PC-3 (cell line): ENCODE data around the gene RARRES2. TPM values are rescaled to one million over a fixed set of nuclear protein-coding genes. Genes with fewer than 3 reads are reported as not detected.
"Not testable (repeated sequence)": the region's sequence is repeated elsewhere in the genome, so short reads cannot be mapped to it uniquely, and the experiment has no call there.

Experiments used
- ATAC-seq: fragments of 200-7000 bp; cut with Tn5 transposase; 2 replicates; pipeline ENCODE4 v1.9.1; 2020; ENCODE audit warnings: mild to moderate bottlenecking, moderate library complexity
- BruUV-seq: library from RNA; stranded (reverse); fragments of 400-500 nt; replicated peaks from 2 replicates; lab custom pipeline; 2021; lab: Mats Ljungman, UMichigan
- CTCF ChIA-PET: fragments of 300-600 bp; sonication (Branson Sonifier 250); formaldehyde crosslinking; loops from one replicate; lab custom pipeline; 2022; ENCODE audit warnings: antibody characterized with exemption; lab: Charles Lee
- POLR2A ChIA-PET: fragments of 300-600 bp; sonication (Branson Sonifier 250); formaldehyde crosslinking; loops from one replicate; lab custom pipeline; 2022; ENCODE audit warnings: antibody characterized with exemption; ENCODE audit not compliant: unreplicated experiment; lab: Charles Lee
- DNase-seq: peaks from one replicate; pipeline ENCODE4 v3.0.0-alpha.2; 2015
- H2AFZ ChIP-seq: fragments of 300-600 bp; sonication (generic); 2 replicates; pipeline ENCODE4 v1.6.0; 2016; ENCODE audit warnings: antibody characterized with exemption, low read length
- H3F3A ChIP-seq: fragments of 300-600 bp; sonication (generic); one replicate; pipeline ENCODE4 v1.6.0; 2017; ENCODE audit warnings: antibody characterized with exemption, low read length, control low read depth, mild to moderate bottlenecking; ENCODE audit not compliant: unreplicated experiment
- H3K27ac ChIP-seq: fragments of 300-600 bp; sonication (generic); 2 replicates; pipeline ENCODE4 v1.5.1; 2016; ENCODE audit warnings: mild to moderate bottlenecking, low read length
- H3K27me3 ChIP-seq: fragments of 300-600 bp; sonication (generic); 2 replicates; pipeline ENCODE4 v1.6.1; 2016; ENCODE audit warnings: low read length, mixed read lengths
- H3K36me3 ChIP-seq: fragments of 300-600 bp; sonication (generic); 2 replicates; pipeline ENCODE4 v1.6.1; 2016; ENCODE audit warnings: low read depth, mixed run types, low read length, mixed read lengths
- H3K4me1 ChIP-seq: fragments of 300-600 bp; sonication (generic); 2 replicates; pipeline ENCODE4 v1.5.1; 2016; ENCODE audit warnings: low read length; ENCODE audit not compliant: insufficient read depth
- H3K4me2 ChIP-seq: fragments of 300-600 bp; sonication (generic); 2 replicates; pipeline ENCODE4 v1.6.0; 2016; ENCODE audit warnings: low read length
- H3K4me3 ChIP-seq: fragments of 300-600 bp; sonication (generic); 2 replicates; pipeline ENCODE4 v1.5.1; 2016; ENCODE audit warnings: mild to moderate bottlenecking, low read length, mixed read lengths
- H3K79me2 ChIP-seq: fragments of 300-600 bp; sonication (generic); 2 replicates; pipeline ENCODE4 v1.6.1; 2017; ENCODE audit warnings: low read length, mixed read lengths
- H3K9ac ChIP-seq: fragments of 300-600 bp; sonication (generic); 2 replicates; pipeline ENCODE4 v1.6.0; 2016; ENCODE audit warnings: mild to moderate bottlenecking, low read length
- H3K9me2 ChIP-seq: fragments of 300-600 bp; sonication (generic); replicated peaks from 2 replicates; pipeline ENCODE4 v1.6.1; 2016; ENCODE audit warnings: mixed run types, low read length, mixed read lengths
- H3K9me3 ChIP-seq: fragments of 300-600 bp; sonication (generic); 2 replicates; pipeline ENCODE4 v1.6.1; 2016; ENCODE audit warnings: low read length, mixed read lengths
- H4K20me1 ChIP-seq: fragments of 300-600 bp; sonication (generic); 2 replicates; pipeline ENCODE4 v1.6.1; 2016; ENCODE audit warnings: low read length, mixed read lengths
- EZH2 ChIP-seq: fragments of 300-600 bp; sonication (generic); IDR thresholded peaks from one replicate; pipeline ENCODE4 v1.6.1; 2017; ENCODE audit warnings: antibody characterized with exemption, mild to moderate bottlenecking, low read length; ENCODE audit not compliant: unreplicated experiment
- EZH2phosphoT487 ChIP-seq: fragments of 300-600 bp; sonication (generic); IDR thresholded peaks from 2 replicates; pipeline ENCODE4 v1.6.1; 2018; ENCODE audit warnings: mild to moderate bottlenecking, antibody characterized with exemption, low read length, borderline replicate concordance
- intact Hi-C: fragments of 100-400 bp; cut with micrococcal nuclease; formaldehyde crosslinking; loops from 2 replicates; pipeline ENCODE4 v1.9.0; 2023
- total RNA-seq: library from RNA; depleted of rRNA; stranded (reverse); fragments of >200 nt; gene quantifications from 2 replicates; pipeline ENCODE4 v1.2.3, GENCODE V29; 2014
- TF ChIP-seq, protein P1 (sequence below): fragments of 300-600 bp; sonication (generic); conservative IDR thresholded peaks from 2 replicates; pipeline ENCODE4 v1.5.1; 2017; ENCODE audit warnings: antibody characterized with exemption, low read depth, mild to moderate bottlenecking, low read length

The RARRES2 gene
- total RNA-seq, 1 experiment from 2014 or later: 1.6 TPM

DNA sequence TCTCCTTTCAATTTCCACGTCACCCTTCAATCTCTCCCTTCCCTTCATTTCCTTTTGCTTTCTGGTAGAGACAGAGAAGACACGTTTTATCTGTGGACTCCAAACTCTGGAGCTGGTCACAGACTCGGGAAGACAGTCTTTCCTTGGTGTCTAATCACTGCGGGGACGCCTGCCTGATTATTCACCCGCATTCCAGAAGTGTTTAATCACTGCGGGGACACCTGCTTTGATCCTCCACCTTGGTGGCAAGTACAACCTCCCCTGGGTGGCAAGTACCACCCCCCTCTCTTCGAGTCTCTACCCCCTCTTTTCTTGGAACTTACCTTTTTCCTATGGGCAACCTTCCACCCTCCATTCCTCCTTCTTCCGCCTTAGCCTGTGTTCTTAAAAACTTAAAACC is 33.5 kb downstream of the RARRES2 start:
- H3K27ac ChIP-seq: no peak overlapping the region
- no peaks in the 10 kb centered on the region for H4K20me1 ChIP-seq
- no peaks in the 10 kb centered on the region for H3K36me3 ChIP-seq
- TF ChIP-seq, protein P1, sequence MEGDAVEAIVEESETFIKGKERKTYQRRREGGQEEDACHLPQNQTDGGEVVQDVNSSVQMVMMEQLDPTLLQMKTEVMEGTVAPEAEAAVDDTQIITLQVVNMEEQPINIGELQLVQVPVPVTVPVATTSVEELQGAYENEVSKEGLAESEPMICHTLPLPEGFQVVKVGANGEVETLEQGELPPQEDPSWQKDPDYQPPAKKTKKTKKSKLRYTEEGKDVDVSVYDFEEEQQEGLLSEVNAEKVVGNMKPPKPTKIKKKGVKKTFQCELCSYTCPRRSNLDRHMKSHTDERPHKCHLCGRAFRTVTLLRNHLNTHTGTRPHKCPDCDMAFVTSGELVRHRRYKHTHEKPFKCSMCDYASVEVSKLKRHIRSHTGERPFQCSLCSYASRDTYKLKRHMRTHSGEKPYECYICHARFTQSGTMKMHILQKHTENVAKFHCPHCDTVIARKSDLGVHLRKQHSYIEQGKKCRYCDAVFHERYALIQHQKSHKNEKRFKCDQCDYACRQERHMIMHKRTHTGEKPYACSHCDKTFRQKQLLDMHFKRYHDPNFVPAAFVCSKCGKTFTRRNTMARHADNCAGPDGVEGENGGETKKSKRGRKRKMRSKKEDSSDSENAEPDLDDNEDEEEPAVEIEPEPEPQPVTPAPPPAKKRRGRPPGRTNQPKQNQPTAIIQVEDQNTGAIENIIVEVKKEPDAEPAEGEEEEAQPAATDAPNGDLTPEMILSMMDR: no peak
- TF ChIP-seq EZH2phosphoT487 (no peak), EZH2 (no peak)
- no peaks in the 10 kb centered on the region for H3F3A ChIP-seq
- H3K4me3 ChIP-seq: no peak overlapping the region
- CTCF ChIA-PET: no interaction called here
- no peak for ATAC-seq
- POLR2A ChIA-PET: no interaction called here
- intact Hi-C loops: no loop called here
- no peaks in the 10 kb centered on the region for H3K9me2 ChIP-seq
- H3K9me3 ChIP-seq: no peaks in the 10 kb centered on the region
- no peak overlapping the region for H2AFZ ChIP-seq
- no peak for DNase-seq
- no TSS peak for BruUV-seq
- H3K4me2 ChIP-seq: no peak overlapping the region
- no peak overlapping the region for H3K9ac ChIP-seq
- no peaks in the 10 kb centered on the region for H3K27me3 ChIP-seq
- no peaks in the 10 kb centered on the region for H3K4me1 ChIP-seq
- no peaks in the 10 kb centered on the region for H3K79me2 ChIP-seq

DNA sequence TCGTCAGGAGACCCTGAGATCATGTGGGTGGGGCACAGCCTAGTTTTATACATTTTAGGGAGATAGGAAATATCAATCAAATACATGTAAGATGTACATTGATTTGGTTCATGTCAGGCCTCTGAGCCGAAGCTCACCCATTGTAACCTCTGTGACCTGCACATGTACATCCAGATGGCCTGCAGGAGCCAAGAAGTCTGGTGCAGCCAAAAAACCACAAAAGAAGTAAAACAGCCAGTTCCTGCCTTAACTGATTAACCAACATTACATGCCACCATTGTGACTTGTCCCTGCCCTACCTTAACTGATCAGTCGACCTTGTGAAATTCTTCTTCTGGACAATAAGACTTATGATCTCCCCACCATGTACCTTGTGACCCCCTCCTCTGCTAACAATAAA is 34.3 kb downstream of the RARRES2 start:
- ATAC-seq (no peak), DNase-seq (no peak)
- ChIA-PET POLR2A (no interaction called here), CTCF (no interaction called here)
- H2AFZ ChIP-seq: no peak overlapping the region
- H3K4me2 ChIP-seq: no peak overlapping the region
- no peaks in the 10 kb centered on the region for H4K20me1 ChIP-seq
- no peak overlapping the region for H3K9ac ChIP-seq
- no peak overlapping the region for H3K4me3 ChIP-seq
- no peak overlapping the region for H3K27ac ChIP-seq
- no peaks in the 10 kb centered on the region for H3K27me3 ChIP-seq
- no peaks in the 10 kb centered on the region for H3K79me2 ChIP-seq
- no peaks in the 10 kb centered on the region for H3K4me1 ChIP-seq
- no peaks in the 10 kb centered on the region for H3K9me3 ChIP-seq
- no peaks in the 10 kb centered on the region for H3K36me3 ChIP-seq
- TF ChIP-seq, protein P1: no peak
- TF ChIP-seq EZH2: no peak
- no peak for TF ChIP-seq EZH2phosphoT487
- intact Hi-C loops: no loop called here
- no TSS peak for BruUV-seq
- no peaks in the 10 kb centered on the region for H3F3A ChIP-seq
- H3K9me2 ChIP-seq: no peaks in the 10 kb centered on the region

DNA sequence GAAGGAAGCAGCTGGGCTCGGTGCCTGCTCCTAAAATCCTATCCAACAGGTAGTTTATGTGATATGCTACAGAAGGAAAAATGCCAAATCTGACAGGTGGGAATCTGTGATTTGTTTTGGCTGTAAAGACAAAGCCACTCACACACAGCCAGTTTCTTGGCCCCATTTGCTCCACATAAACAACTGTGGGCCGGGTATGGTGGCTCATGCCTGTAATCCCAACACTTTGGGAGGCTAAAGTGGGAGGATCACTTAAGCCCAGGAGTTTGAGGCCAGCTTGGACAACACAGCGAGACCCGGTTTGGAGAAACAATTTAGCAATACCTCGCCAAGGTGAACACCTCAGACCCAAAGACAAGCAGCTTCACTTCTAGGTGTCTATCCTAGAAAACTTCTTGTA is 35.1 kb downstream of the RARRES2 start:
- ATAC-seq, H3K9me3 ChIP-seq, H3F3A ChIP-seq, H3K4me2 ChIP-seq, H3K4me1 ChIP-seq, DNase-seq, H3K36me3 ChIP-seq, H4K20me1 ChIP-seq, intact Hi-C loops, H3K27me3 ChIP-seq, H3K9ac ChIP-seq, POLR2A ChIA-PET, H3K27ac ChIP-seq, BruUV-seq, H3K9me2 ChIP-seq, H3K4me3 ChIP-seq, H2AFZ ChIP-seq, H3K79me2 ChIP-seq, CTCF ChIA-PET: not testable (repeated sequence)

DNA sequence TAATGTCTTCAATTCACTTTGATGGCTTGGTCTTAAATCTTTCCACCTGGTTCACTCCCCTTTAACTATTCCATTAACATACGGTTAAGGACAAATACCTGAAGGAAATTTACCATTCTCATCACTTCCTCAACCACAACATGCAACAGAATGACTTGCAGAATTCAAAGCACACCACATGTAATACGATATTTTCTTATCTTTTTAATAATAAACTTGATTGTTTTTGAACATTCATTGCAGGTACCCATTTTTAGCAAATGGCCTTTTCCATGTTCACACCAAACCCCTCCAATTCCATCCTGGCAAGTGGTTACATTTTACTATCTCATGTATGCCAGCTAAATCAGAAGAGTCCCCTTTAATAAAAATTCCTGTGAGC is 35.5 kb downstream of the RARRES2 start:
- intact Hi-C loops, H2AFZ ChIP-seq, H3K79me2 ChIP-seq, H3K36me3 ChIP-seq, H3K4me3 ChIP-seq, H3K27ac ChIP-seq, POLR2A ChIA-PET, H3K9me2 ChIP-seq, CTCF ChIA-PET, H4K20me1 ChIP-seq, BruUV-seq, H3K27me3 ChIP-seq, H3K4me2 ChIP-seq, DNase-seq, ATAC-seq, H3K4me1 ChIP-seq, H3K9me3 ChIP-seq, H3K9ac ChIP-seq, H3F3A ChIP-seq: not testable (repeated sequence)

DNA sequence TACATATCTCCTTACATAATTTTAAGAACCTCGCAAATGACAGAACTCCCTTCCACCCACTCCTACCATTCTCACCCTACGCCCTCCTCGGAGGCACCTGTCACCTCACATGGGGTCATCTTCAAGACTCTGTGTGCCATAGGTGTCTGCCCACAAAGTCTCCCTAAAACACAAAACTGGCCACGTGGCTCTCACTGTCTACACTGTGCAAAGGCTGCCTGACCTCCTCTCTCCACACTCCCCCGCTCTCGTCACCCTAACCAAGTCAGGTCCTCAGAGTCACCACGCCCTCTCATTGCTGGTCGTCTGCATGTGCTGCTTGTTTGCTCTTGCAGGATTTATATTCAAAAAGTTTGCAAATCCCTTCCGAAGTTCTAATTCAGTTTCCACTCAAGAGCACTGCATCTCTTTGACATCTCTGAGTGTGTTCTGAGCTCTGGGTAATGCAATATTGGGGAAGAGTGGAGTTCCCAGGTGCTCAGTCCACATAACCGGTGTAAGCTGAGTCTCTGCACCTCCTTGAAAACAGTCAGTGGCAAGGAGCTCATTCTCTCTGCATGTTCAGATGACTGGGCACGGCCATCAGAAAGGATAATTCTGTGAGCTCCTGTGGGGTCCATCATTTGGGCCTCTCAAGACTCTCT is 36.0 kb downstream of the RARRES2 start:
- H3K4me3 ChIP-seq, CTCF ChIA-PET, H3K4me2 ChIP-seq, BruUV-seq, H3F3A ChIP-seq, ATAC-seq, DNase-seq, H3K9me3 ChIP-seq, H3K36me3 ChIP-seq, H3K27me3 ChIP-seq, H2AFZ ChIP-seq, H3K9ac ChIP-seq, H3K9me2 ChIP-seq, H3K79me2 ChIP-seq, H3K27ac ChIP-seq, intact Hi-C loops, H3K4me1 ChIP-seq, POLR2A ChIA-PET, H4K20me1 ChIP-seq: not testable (repeated sequence)
